T-helper 17 cell (primary cell): Measurements from ENCODE around the gene COA1. TPM values are rescaled to one million over a fixed set of nuclear protein-coding genes. Genes with fewer than 3 reads are reported as not detected.
"Not testable (repeated sequence)": the region's sequence is repeated elsewhere in the genome, so short reads cannot be mapped to it uniquely, and the experiment has no call there.

Source experiments
- ATAC-seq: fragments of 150-1000 bp; cut with Tn5 transposase; 2 replicates; pipeline ENCODE4 v1.10.0; 2021; ENCODE audit warnings: mild to moderate bottlenecking, moderate library complexity
- DNase-seq, 3 donors: peaks; one replicate each; pipeline versions ENCODE4 v3.0.0 to v3.0.0-alpha.2; 2020 to 2021
- H3K9me3 ChIP-seq: one replicate; pipeline ENCODE4 v1.7.0; 2013; ENCODE audit warnings: low read length, mild to moderate bottlenecking; ENCODE audit not compliant: control insufficient read depth, poor library complexity, severe bottlenecking
- H3K27ac Mint-ChIP-seq: one replicate; pipeline ENCODE4 v1.8.0; 2022; ENCODE audit warnings: mild to moderate bottlenecking, moderate library complexity, mixed read lengths
- H3K27me3 Mint-ChIP-seq: one replicate; pipeline ENCODE4 v1.8.0; 2022; ENCODE audit warnings: mixed read lengths
- H3K36me3 Mint-ChIP-seq: one replicate; pipeline ENCODE4 v1.8.0; 2022; ENCODE audit warnings: low read depth, mixed read lengths
- H3K4me1 Mint-ChIP-seq: one replicate; pipeline ENCODE4 v1.8.0; 2022; ENCODE audit warnings: mild to moderate bottlenecking, mixed read lengths
- H3K4me3 Mint-ChIP-seq: one replicate; pipeline ENCODE4 v1.8.0; 2022; ENCODE audit warnings: mild to moderate bottlenecking, moderate library complexity, mixed read lengths
- total RNA-seq, 4 donors: library from RNA in 2 of 4; stranded (reverse) in 2 of 4; gene quantifications; one replicate each; pipeline ENCODE4 v1.2.3 and lab custom pipeline; 2022 to 2026

Gene COA1
- total RNA-seq, 2 donors from 2014 or later = 51.1 to 55.0 TPM

DNA sequence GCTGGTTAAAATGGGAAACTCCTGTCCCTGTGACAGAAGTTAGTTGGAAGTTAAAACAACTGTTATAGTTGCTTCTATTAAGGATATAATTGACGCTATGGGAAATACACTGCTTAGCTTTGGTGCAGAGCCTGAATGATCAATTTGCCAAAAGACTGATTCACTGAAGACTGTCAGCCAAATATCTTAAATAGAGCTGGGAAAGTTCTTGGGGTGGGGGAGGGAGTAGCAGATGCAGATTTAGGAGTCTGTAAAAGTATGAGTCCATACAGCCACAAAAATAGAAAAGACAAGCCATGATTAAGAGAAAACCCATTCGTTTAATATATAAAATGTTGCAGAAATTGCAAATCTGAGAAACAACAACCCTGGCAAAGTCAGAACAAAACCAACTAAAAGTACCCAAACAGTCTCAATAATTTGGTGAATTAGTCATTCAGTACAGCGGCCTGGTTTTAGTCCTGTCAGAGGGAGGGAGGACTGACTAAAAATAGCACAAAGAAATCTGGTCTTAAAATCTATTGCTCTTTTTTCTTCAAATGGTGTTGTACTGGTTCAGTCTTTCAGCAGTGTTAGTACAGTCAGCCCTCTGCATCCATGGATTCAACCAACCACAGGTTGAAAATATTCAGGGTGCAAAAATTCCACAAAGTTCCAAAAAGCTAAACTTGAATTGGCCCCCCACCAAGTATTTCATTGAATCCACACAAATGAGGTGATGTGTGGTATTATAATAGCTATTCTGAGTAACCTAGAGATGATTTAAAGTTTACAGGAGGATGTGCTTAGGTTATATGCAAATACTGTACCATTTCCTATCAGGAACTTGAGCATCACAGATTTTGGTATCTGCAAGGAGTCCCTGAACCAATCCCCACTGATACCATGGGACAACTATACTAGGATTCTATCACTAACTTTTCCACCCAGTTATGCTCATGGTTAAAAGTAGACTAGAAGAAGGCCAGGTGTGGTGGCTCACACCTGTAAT is 116.4 kb downstream of the COA1 start:
- Mint-ChIP-seq H3K4me1 (peaks cover 47% of the 10 kb centered on the region), H3K36me3 (peaks cover 14% of the 10 kb centered on the region), H3K27me3 (no peaks in the 10 kb centered on the region), H3K4me3 (peak overlapping the region; percentile 46), H3K27ac (no peak overlapping the region)
- no peaks in the 10 kb centered on the region for H3K9me3 ChIP-seq
- ATAC-seq (peak; percentile 32), DNase-seq (no peak)

DNA sequence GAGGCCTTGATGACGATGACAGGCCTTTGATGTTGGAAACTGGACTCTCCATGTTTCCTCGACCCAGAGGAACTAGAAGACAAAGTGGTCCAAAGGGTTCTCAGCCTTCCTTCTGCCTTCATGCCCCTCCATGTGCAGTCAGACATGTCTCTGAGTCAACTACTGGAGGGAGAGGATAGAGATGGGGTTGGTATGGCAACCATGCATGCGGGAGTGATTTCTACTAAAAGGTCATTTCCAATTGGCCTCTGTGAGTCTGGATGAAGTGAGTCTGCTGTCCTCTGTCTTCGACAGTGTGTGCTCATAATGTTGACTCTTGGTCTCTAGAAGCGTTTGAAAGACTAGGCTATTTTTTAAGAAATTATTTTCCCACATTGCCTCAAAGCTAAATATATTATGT is 117.2 kb downstream of the COA1 start:
- peaks cover 47% of the 10 kb centered on the region for H3K4me1 Mint-ChIP-seq
- peaks cover 14% of the 10 kb centered on the region for H3K36me3 Mint-ChIP-seq
- no peak for ATAC-seq

DNA sequence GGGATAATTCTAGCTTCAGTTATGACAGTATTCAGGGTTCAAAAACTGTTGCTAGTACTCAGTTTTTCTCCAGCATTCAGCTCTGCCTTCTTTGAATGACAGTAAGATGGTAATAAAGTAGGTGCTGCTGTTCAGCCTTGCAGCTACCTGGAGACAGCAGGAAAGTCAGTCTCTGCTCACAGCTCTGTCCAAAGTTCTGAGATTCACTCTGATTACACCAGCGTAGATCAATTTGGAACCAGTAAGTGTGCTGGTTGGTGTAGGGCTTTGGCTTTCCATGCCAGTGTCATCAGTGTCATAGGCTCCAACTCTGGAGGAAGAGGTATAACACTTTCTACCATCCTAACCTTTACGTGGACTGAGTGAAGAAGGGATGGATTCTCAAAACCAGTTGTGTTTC is 120.2 kb downstream of the COA1 start:
- Mint-ChIP-seq H3K4me1 (peaks cover 52% of the 10 kb centered on the region), H3K27ac (peak overlapping the region; percentile 87), H3K4me3 (no peak overlapping the region), H3K27me3 (no peaks in the 10 kb centered on the region), H3K36me3 (peaks cover 9% of the 10 kb centered on the region)
- no peaks in the 10 kb centered on the region for H3K9me3 ChIP-seq
- no peak for ATAC-seq
- no peak for DNase-seq

More for the DNA sequence above, 117.2 kb downstream of the COA1 start:
- no peak for DNase-seq
- no peak overlapping the region for H3K27ac Mint-ChIP-seq
- H3K4me3 Mint-ChIP-seq = no peak overlapping the region
- H3K9me3 ChIP-seq = no peaks in the 10 kb centered on the region
- H3K27me3 Mint-ChIP-seq = no peaks in the 10 kb centered on the region

GRCh38 chr7:43604251-43604650 is 125.1 kb downstream of the COA1 start:
- H3K9me3 ChIP-seq = no peaks in the 10 kb centered on the region
- peak overlapping the region; percentile 53 for H3K27ac Mint-ChIP-seq
- peaks cover 39% of the 10 kb centered on the region for H3K4me1 Mint-ChIP-seq
- ATAC-seq (no peak), DNase-seq (no peak)
- H3K36me3 Mint-ChIP-seq = peaks cover 8% of the 10 kb centered on the region
- no peaks in the 10 kb centered on the region for H3K27me3 Mint-ChIP-seq
- H3K4me3 Mint-ChIP-seq = peak overlapping the region; percentile 12

DNA sequence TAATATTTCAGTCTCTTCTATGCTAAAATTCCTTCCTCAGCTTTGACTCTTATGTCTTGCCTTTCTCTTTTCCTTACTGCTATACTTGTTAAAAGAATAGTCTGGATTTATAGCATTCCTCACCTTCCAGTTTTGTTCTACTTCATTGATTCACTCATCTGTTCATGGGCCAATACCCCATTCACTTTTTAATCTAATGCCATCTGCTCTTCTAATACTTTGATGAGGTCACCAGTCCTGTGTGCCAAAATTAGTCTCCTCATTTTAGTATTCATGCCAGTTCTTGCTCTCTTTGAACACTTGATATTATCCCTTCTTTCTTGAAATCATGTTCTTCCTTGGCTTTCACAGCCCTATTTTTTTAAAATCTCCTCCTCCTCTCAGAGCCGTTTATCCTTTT is 127.1 kb downstream of the COA1 start:
- Mint-ChIP-seq H3K4me1 (peaks cover 29% of the 10 kb centered on the region), H3K27me3 (no peaks in the 10 kb centered on the region)

DNA sequence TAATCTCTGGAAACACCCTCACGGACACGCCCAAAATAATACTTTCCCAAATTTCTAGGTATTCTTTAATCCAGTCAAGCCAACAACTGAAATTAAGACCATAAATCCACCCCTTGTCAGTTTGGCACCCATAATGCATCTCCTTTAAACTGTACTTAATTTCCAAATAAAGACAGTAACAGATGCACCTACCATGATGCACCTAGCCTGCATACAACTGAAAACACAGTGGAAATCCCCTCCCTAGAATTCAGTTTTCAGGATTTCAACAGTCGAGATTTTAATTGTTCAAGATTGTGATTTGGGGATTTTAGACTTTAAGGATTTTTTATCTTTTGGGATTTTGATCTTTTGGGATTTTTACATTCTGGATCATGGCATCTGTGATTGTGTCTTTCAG is 129.3 kb downstream of the COA1 start:
- peak; percentile 63 for ATAC-seq
- H3K4me1 Mint-ChIP-seq = peaks cover 25% of the 10 kb centered on the region
- peak overlapping the region; percentile 75 for H3K27ac Mint-ChIP-seq

More for the DNA sequence above, 127.1 kb downstream of the COA1 start:
- H3K9me3 ChIP-seq = no peaks in the 10 kb centered on the region
- H3K4me3 Mint-ChIP-seq = no peak overlapping the region
- ATAC-seq = no peak
- no peaks in the 10 kb centered on the region for H3K36me3 Mint-ChIP-seq
- DNase-seq = no peak
- no peak overlapping the region for H3K27ac Mint-ChIP-seq

DNA sequence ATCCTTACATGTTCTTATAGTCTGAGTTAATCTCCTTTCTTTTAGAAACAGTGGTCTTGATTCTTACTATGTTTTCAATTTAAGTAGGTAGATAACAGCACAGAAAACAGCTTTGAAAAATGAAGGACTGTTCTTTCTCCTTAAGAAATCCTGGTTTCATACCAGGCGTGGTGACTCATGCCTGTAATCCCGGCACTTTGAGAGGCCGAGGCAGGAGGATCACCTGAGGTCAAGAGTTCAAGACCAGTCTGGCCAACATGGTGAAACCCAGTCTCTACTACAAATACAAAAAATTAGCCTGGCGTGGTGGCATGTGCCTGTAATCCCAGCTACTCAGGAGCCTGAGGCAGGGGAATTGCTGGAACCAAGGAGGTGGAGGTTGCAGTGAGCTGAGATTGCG is 132.9 kb downstream of the COA1 start:
- not testable (repeated sequence) for DNase-seq, H3K27me3 Mint-ChIP-seq, ATAC-seq, H3K36me3 Mint-ChIP-seq, H3K27ac Mint-ChIP-seq, H3K9me3 ChIP-seq
- Mint-ChIP-seq H3K4me3 (peak overlapping the region; percentile 31), H3K4me1 (peaks cover 40% of the 10 kb centered on the region)

More for the DNA sequence above, 129.3 kb downstream of the COA1 start:
- H3K9me3 ChIP-seq = no peaks in the 10 kb centered on the region
- Mint-ChIP-seq H3K4me3 (peak overlapping the region; percentile 28), H3K27me3 (no peaks in the 10 kb centered on the region), H3K36me3 (peaks cover 2% of the 10 kb centered on the region)
- no peak for DNase-seq

DNA sequence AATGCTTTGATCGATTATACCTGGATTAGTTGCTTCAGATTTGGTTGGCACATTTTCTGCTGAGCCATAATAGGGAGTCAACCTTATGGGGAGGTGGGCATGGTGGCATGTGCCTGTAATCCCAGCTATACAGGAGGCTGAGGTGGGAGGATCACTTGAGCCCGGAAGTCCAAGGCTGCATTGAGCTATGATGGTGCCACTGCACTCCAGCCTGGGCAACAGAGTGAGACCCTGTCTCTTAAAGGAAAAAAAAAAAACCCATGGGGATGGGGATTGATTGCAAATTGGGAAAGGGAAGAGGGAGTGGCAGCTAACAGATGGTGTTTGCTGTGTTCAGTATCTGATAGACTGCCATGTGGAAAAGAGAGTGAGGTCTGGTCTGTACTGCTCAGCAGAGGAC is 135.3 kb downstream of the COA1 start:
- peaks cover 48% of the 10 kb centered on the region for H3K4me1 Mint-ChIP-seq
- no peaks in the 10 kb centered on the region for H3K9me3 ChIP-seq
- peak overlapping the region; percentile 80 for H3K4me3 Mint-ChIP-seq
- peaks cover 7% of the 10 kb centered on the region for H3K36me3 Mint-ChIP-seq
- H3K27me3 Mint-ChIP-seq = no peaks in the 10 kb centered on the region
- DNase-seq (no peak), ATAC-seq (no peak)
- H3K27ac Mint-ChIP-seq = peak overlapping the region; percentile 98

GRCh38 chr7:43593010-43593409 is 136.3 kb downstream of the COA1 start:
- H3K36me3 Mint-ChIP-seq = peaks cover 7% of the 10 kb centered on the region

DNA sequence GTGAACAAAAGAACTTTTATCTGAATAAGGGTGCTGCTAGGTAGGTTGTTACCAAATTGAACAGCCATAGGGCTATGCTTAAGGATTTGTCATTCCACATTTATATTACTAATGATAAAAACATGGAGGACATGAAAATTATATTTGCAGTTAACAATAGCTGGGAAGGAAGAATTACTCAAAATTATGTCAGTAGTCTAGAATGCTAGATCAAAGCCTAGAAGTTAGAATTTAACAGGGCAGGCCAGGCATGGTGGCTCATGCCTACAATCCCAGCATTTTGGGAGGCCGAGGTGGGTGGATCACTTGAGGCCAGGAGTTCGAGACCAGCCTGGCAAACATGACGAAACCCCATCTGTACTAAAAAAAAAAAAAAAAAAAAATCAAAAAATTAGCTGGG is 137.0 kb downstream of the COA1 start:
- DNase-seq (no peak), ATAC-seq (no peak)
- Mint-ChIP-seq H3K4me1 (peaks cover 57% of the 10 kb centered on the region), H3K36me3 (peaks cover 7% of the 10 kb centered on the region), H3K27me3 (no peaks in the 10 kb centered on the region), H3K27ac (peak overlapping the region; percentile 98), H3K4me3 (peak overlapping the region; percentile 74)
- no peaks in the 10 kb centered on the region for H3K9me3 ChIP-seq

More at GRCh38 chr7:43593010-43593409, 136.3 kb downstream of the COA1 start:
- H3K27me3 Mint-ChIP-seq = no peaks in the 10 kb centered on the region
- DNase-seq (no peak), ATAC-seq (no peak)
- H3K4me1 Mint-ChIP-seq = peaks cover 57% of the 10 kb centered on the region
- H3K9me3 ChIP-seq = no peaks in the 10 kb centered on the region
- peak overlapping the region; percentile 71 for H3K4me3 Mint-ChIP-seq
- peak overlapping the region; percentile 98 for H3K27ac Mint-ChIP-seq

DNA sequence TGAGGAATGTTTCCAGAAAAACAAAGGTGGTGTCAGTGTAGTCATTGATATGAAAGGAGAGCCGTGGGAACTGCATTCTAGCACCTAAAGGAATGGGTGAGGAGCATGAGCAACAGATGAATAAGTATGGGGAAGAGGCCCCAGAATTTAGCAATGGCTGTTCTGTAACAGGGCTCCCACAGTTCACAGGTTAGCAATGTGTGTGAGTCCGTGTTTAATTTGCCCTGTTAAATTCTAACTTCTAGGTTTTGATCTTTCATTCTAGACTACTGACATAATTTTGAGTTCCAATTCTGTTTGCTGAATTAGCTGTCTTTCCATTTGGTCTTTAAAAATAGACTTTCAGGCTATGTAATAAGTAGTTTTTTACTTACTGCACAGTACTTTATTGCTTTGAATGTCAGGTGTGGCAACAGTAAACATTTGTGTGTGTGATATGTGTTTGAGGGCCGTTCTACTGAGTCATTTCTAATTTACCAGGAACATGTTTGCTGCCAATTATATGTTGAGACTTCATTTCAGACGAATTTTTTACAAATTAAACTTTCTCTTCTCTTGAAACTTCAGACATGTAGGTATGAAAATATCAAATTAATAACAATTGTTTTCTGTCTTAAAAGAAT is 137.7 kb downstream of the COA1 start:
- Mint-ChIP-seq H3K4me3 (peak overlapping the region; percentile 74), H3K27ac (peak overlapping the region; percentile 98), H3K27me3 (no peaks in the 10 kb centered on the region), H3K36me3 (peaks cover 5% of the 10 kb centered on the region), H3K4me1 (peaks cover 59% of the 10 kb centered on the region)
- DNase-seq (no peak), ATAC-seq (no peak)
- no peaks in the 10 kb centered on the region for H3K9me3 ChIP-seq

- Mint-ChIP-seq H3K27me3 (no peaks in the 10 kb centered on the region), H3K4me1 (peaks cover 61% of the 10 kb centered on the region), H3K27ac (peak overlapping the region; percentile 98), H3K4me3 (peak overlapping the region; percentile 85), H3K36me3 (peaks cover 5% of the 10 kb centered on the region)
- no peak for ATAC-seq
- H3K9me3 ChIP-seq = no peaks in the 10 kb centered on the region
- DNase-seq = no peak
These were observed 138.3 kb downstream of the COA1 start for GRCh38 chr7:43590862-43591557.

DNA sequence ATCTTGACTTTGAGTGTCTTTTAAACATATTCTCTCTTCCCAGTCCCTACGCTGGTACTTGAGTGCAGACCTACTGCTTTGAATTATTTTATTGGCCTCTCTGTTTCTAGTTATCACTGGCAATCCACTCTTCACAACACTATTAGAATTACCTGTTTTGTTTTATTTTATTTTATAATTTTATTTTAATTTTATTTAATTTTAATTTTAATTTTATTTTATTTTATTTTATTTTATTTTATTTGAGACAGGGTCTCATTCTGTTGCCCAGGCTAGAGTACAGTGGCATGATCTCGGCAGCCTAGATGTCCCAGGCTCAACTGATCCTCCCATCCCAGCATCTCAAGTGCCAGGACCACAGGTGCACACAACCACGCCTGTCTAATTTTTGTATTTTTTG is 139.6 kb downstream of the COA1 start:
- Mint-ChIP-seq H3K36me3 (peaks cover 5% of the 10 kb centered on the region), H3K27ac (peak overlapping the region; percentile 98)

More for the DNA sequence above, 139.6 kb downstream of the COA1 start:
- Mint-ChIP-seq H3K4me3 (peak overlapping the region; percentile 79), H3K4me1 (peaks cover 60% of the 10 kb centered on the region), H3K27me3 (no peaks in the 10 kb centered on the region)
- ATAC-seq = no peak
- no peak for DNase-seq
- H3K9me3 ChIP-seq = no peaks in the 10 kb centered on the region
